Fibroblast of lung (primary cell): ENCODE measurements around the gene FAM222A. TPM values are rescaled to one million over a fixed set of nuclear protein-coding genes. Genes with fewer than 3 reads are reported as not detected.

Experiments used
- DNase-seq, 2 donors: peaks; one replicate each; pipeline versions ENCODE4 v3.0.0 to v3.0.0-alpha.2; 2010; ENCODE audit warnings: low read depth in 2 of 2
- H2AFZ ChIP-seq: 2 replicates; pipeline ENCODE4 v1.5.1; 2012; ENCODE audit warnings: low read length, control low read depth, inconsistent platforms
- H3K27ac ChIP-seq: 2 replicates; pipeline ENCODE4 v1.5.1; 2011; ENCODE audit warnings: low read length, control low read depth; ENCODE audit not compliant: insufficient read depth
- H3K27me3 ChIP-seq: 2 replicates; pipeline ENCODE4 v1.5.1; 2011; ENCODE audit warnings: mild to moderate bottlenecking, low read length; ENCODE audit not compliant: control insufficient read depth, insufficient read depth
- H3K36me3 ChIP-seq: 2 replicates; pipeline ENCODE4 v1.5.1; 2011; ENCODE audit warnings: low read length; ENCODE audit not compliant: control insufficient read depth, insufficient read depth
- H3K4me1 ChIP-seq: 2 replicates; pipeline ENCODE4 v1.5.1; 2011; ENCODE audit warnings: low read length; ENCODE audit not compliant: control insufficient read depth, insufficient read depth; ENCODE audit errors: extremely low read depth
- H3K4me2 ChIP-seq: 2 replicates; pipeline ENCODE4 v1.5.1; 2011; ENCODE audit warnings: low read length, control low read depth; ENCODE audit not compliant: insufficient read depth; ENCODE audit errors: extremely low read depth
- H3K4me3 ChIP-seq, 4 experiments: fragments of 200-600 bp in 1 of 4; sonication (generic) in 1 of 4; replicated peaks in 1 of 4; 2 replicates each; pipeline ENCODE4 v1.5.1; 2011 to 2016; ENCODE audit warnings: low read length in 4 of 4, low read depth in 3 of 4, mild to moderate bottlenecking in 3 of 4, control low read depth in 2 of 4, inconsistent platforms in 1 of 4, mixed read lengths in 1 of 4; ENCODE audit not compliant: insufficient read depth in 1 of 4; ENCODE audit errors: control extremely low read depth in 1 of 4
- H3K79me2 ChIP-seq: 2 replicates; pipeline ENCODE4 v1.5.1; 2012; ENCODE audit warnings: mild to moderate bottlenecking, low read length, inconsistent platforms; ENCODE audit not compliant: control insufficient read depth, insufficient read depth
- H3K9ac ChIP-seq: 2 replicates; pipeline ENCODE4 v1.5.1; 2011; ENCODE audit warnings: mild to moderate bottlenecking, low read length, control low read depth; ENCODE audit not compliant: insufficient read depth
- H3K9me3 ChIP-seq: 2 replicates; pipeline ENCODE4 v1.5.1; 2012; ENCODE audit warnings: low read depth, low read length; ENCODE audit not compliant: control insufficient read depth, insufficient read depth
- H4K20me1 ChIP-seq: 2 replicates; pipeline ENCODE4 v1.5.1; 2011; ENCODE audit warnings: low read length; ENCODE audit not compliant: control insufficient read depth, insufficient read depth; ENCODE audit errors: extremely low read depth
- CTCF ChIP-seq, 2 donors: IDR thresholded peaks in 1 of 2; conservative IDR thresholded peaks in 1 of 2; 1 replicate in 1 of 2; 2 replicates in 1 of 2; pipeline ENCODE4 v1.5.1; 2011 to 2012; ENCODE audit warnings: low read length in 2 of 2, control low read depth in 1 of 2, inconsistent platforms in 1 of 2, low read depth in 1 of 2, mild to moderate bottlenecking in 1 of 2
- EZH2 ChIP-seq: IDR thresholded peaks from 2 replicates; pipeline ENCODE4 v1.5.1; 2012; ENCODE audit warnings: low read length, control low read depth, mild to moderate bottlenecking; ENCODE audit errors: missing control alignments
- polyA plus RNA-seq, 2 donors: library from polyadenylated mRNA; depleted of rRNA in 1 of 2; stranded (reverse) in 1 of 2; unstranded in 1 of 2; fragments of >200 nt; gene quantifications; 2 replicates each; pipeline ENCODE4 v1.2.1, GENCODE V29; 2011 to 2012; ENCODE audit warnings: missing spikeins in 1 of 2
- total RNA-seq: library from RNA; depleted of rRNA; stranded (reverse); fragments of >200 nt; gene quantifications from 2 replicates; pipeline ENCODE4 v1.2.1, GENCODE V29; 2014

Gene FAM222A
- total and polyA plus RNA-seq, 2 donors (not counting 1 experiment from before 2014, with no cell fraction given): 0.05 TPM; not detected in 1

- Histone ChIP-seq H3K27ac (no peak overlapping the region), H2AFZ (no peak overlapping the region), H3K36me3 (no peaks in the 10 kb centered on the region), H4K20me1 (no peaks in the 10 kb centered on the region), H3K27me3 (peaks cover 3% of the 10 kb centered on the region), H3K4me1 (no peaks in the 10 kb centered on the region), H3K4me2 (no peak overlapping the region), H3K79me2 (no peaks in the 10 kb centered on the region), H3K4me3 (no peak overlapping the region), H3K9me3 (no peaks in the 10 kb centered on the region), H3K9ac (no peak overlapping the region)
- no peak for DNase-seq
- TF ChIP-seq CTCF (conservative IDR thresholded peaks at IDR 0.05 in 1 of 2, IDR thresholded peaks at IDR 0.05 in 1 of 2; ENCODE audit: low read depth in 1 of 2, low read length in 2 of 2) (no peak), EZH2 (no peak)
Measured at GRCh38 chr12:109724321-109724892, 10.8 kb downstream of the FAM222A start.

- Histone ChIP-seq H3K4me1 (no peaks in the 10 kb centered on the region), H3K36me3 (no peaks in the 10 kb centered on the region), H3K9me3 (no peaks in the 10 kb centered on the region), H3K4me2 (no peak overlapping the region), H4K20me1 (no peaks in the 10 kb centered on the region), H3K9ac (no peak overlapping the region), H3K27ac (no peak overlapping the region), H3K27me3 (no peaks in the 10 kb centered on the region), H2AFZ (no peak overlapping the region), H3K4me3 (no peak overlapping the region), H3K79me2 (no peaks in the 10 kb centered on the region)
- DNase-seq: no peak
- TF ChIP-seq CTCF (conservative IDR thresholded peaks at IDR 0.05 in 1 of 2, IDR thresholded peaks at IDR 0.05 in 1 of 2; ENCODE audit: low read depth in 1 of 2, low read length in 2 of 2): no peak
- TF ChIP-seq EZH2: no peak
Measured at GRCh38 chr12:109725321-109726105, 11.9 kb downstream of the FAM222A start.

- Histone ChIP-seq H3K4me1 (no peaks in the 10 kb centered on the region), H3K9ac (no peak overlapping the region), H3K9me3 (no peaks in the 10 kb centered on the region), H3K36me3 (no peaks in the 10 kb centered on the region), H3K27me3 (no peaks in the 10 kb centered on the region), H3K4me3 (no peak overlapping the region), H3K27ac (no peak overlapping the region), H3K79me2 (no peaks in the 10 kb centered on the region), H3K4me2 (no peak overlapping the region), H4K20me1 (no peaks in the 10 kb centered on the region), H2AFZ (no peak overlapping the region)
- no peak for DNase-seq
- TF ChIP-seq EZH2 (no peak), CTCF (conservative IDR thresholded peaks at IDR 0.05 in 1 of 2, IDR thresholded peaks at IDR 0.05 in 1 of 2; ENCODE audit: low read depth in 1 of 2, low read length in 2 of 2) (no peak)
Measured at GRCh38 chr12:109726106-109726497, 12.5 kb downstream of the FAM222A start.
